Inflammatory macrophage (primary cell): ENCODE data around the gene MT1H.
A peak's percentile ranks its signal among the peaks of the same experiment; 100 is the strongest.
"Not testable (repeated sequence)": the region's sequence is repeated elsewhere in the genome, so short reads cannot be mapped to it uniquely, and the experiment has no call there.

Experiments used
- DNase-seq, 2 donors: peaks; one replicate each; pipeline ENCODE4 v3.0.0-alpha.2; 2020 to 2022

MT1H gene

GRCh38 chr16:56684926-56685590, 15.4 kb downstream of the MT1H start:
- no peak for DNase-seq

- DNase-seq = no peak
Observed at GRCh38 chr16:56686758-56687157, 17.1 kb downstream of the MT1H start.

GRCh38 chr16:56688762-56689161, 19.1 kb downstream of the MT1H start:
- no peak for DNase-seq

- DNase-seq = no peak
Observed at GRCh38 chr16:56689171-56689570, 19.6 kb downstream of the MT1H start.

GRCh38 chr16:56690420-56691122, 21.0 kb downstream of the MT1H start:
- DNase-seq = no peak

GRCh38 chr16:56691885-56692284, 22.3 kb downstream of the MT1H start:
- peak; percentile 28 to 57 for DNase-seq

- no peak for DNase-seq
Observed at GRCh38 chr16:56695246-56695645, 25.6 kb downstream of the MT1H start.

- no peak for DNase-seq
Observed at GRCh38 chr16:56697456-56698155, 28.0 kb downstream of the MT1H start.

- no peak for DNase-seq
Observed at GRCh38 chr16:56700195-56700594, 30.6 kb downstream of the MT1H start.

- no peak for DNase-seq
Observed at GRCh38 chr16:56700631-56701030, 31.0 kb downstream of the MT1H start.

- no peak for DNase-seq
Observed at GRCh38 chr16:56701534-56701933, 31.9 kb downstream of the MT1H start.

- no peak for DNase-seq
Observed at GRCh38 chr16:56702836-56703235, 33.2 kb downstream of the MT1H start.

GRCh38 chr16:56708525-56709442, 39.2 kb downstream of the MT1H start:
- DNase-seq = no peak

- no peak for DNase-seq
Observed at GRCh38 chr16:56709443-56710040, 39.9 kb downstream of the MT1H start.

GRCh38 chr16:56710181-56710737, 40.6 kb downstream of the MT1H start:
- DNase-seq = peak in 1 of 2 donors; percentile 8

GRCh38 chr16:56711862-56712261, 42.2 kb downstream of the MT1H start:
- no peak for DNase-seq

- DNase-seq = no peak
Observed at GRCh38 chr16:56713794-56714193, 44.2 kb downstream of the MT1H start.

- no peak for DNase-seq
Observed at GRCh38 chr16:56715126-56715525, 45.5 kb downstream of the MT1H start.

- no peak for DNase-seq
Observed at GRCh38 chr16:56716761-56717160, 47.1 kb downstream of the MT1H start.

GRCh38 chr16:56717532-56717931, 47.9 kb downstream of the MT1H start:
- DNase-seq = not testable (repeated sequence)
